B cell (primary cell): ENCODE results near the gene SH2D4B. TPM values are rescaled to one million over a fixed set of nuclear protein-coding genes. Genes with fewer than 3 reads are reported as not detected.

Experiments used
- ATAC-seq: fragments of 200-7000 bp; cut with Tn5 transposase; one replicate; pipeline ENCODE4 v1.10.0; 2021; ENCODE audit warnings: low read depth, mild to moderate bottlenecking, moderate number of reproducible peaks, moderate library complexity
- CTCF ChIA-PET: fragments of 350-600 bp; sonication (Branson Sonifier 250); formaldehyde crosslinking; loops from one replicate; lab custom pipeline; 2021; ENCODE audit warnings: antibody characterized with exemption, inconsistent platforms; lab: Charles Lee
- POLR2A ChIA-PET: fragments of 350-600 bp; sonication (Branson Sonifier 250); formaldehyde crosslinking; loops from one replicate; lab custom pipeline; 2021; ENCODE audit warnings: antibody characterized with exemption; lab: Charles Lee
- DNase-seq: peaks from one replicate; pipeline ENCODE4 v3.0.0; 2013
- H2AFZ ChIP-seq: 2 replicates; pipeline ENCODE4 v1.6.1; 2012; ENCODE audit warnings: mild to moderate bottlenecking, low read depth, low read length; ENCODE audit not compliant: insufficient read depth, poor library complexity, severe bottlenecking
- H3K27ac ChIP-seq, 2 donors: 1 replicate in 1 of 2; 2 replicates in 1 of 2; pipeline ENCODE4 v1.5.1; 2012 to 2013; ENCODE audit warnings: low read length in 2 of 2, mild to moderate bottlenecking in 2 of 2, moderate library complexity in 1 of 2
- H3K27me3 ChIP-seq, 4 experiments: fragments of 200-600 bp in 1 of 4; sonication (generic) in 1 of 4; replicated peaks in 1 of 4; 1 replicate in 2 of 4; 2 replicates in 2 of 4; pipeline versions ENCODE4 v1.6.1 to v1.7.0; 2013 to 2016; ENCODE audit warnings: low read length in 3 of 4, mild to moderate bottlenecking in 2 of 4, mixed read lengths in 1 of 4, moderate library complexity in 1 of 4; ENCODE audit not compliant: insufficient read depth in 4 of 4, control insufficient read depth in 3 of 4; ENCODE audit errors: control extremely low read depth in 1 of 4
- H3K36me3 ChIP-seq, 2 experiments: replicated peaks in 1 of 2; 1 replicate in 1 of 2; 2 replicates in 1 of 2; pipeline versions ENCODE4 v1.6.1 to v1.7.1; 2013; ENCODE audit warnings: low read length in 1 of 2; ENCODE audit not compliant: insufficient read depth in 2 of 2, control insufficient read depth in 1 of 2; ENCODE audit errors: control extremely low read depth in 1 of 2, extremely low read depth in 1 of 2
- H3K4me1 ChIP-seq, 2 donors: fragments of 200-600 bp in 1 of 2; sonication (generic) in 1 of 2; 1 replicate in 1 of 2; 2 replicates in 1 of 2; pipeline versions ENCODE4 v1.5.1 to v1.6.1; 2013 to 2017; ENCODE audit warnings: low read length in 2 of 2; ENCODE audit not compliant: control insufficient read depth in 2 of 2, insufficient read depth in 2 of 2
- H3K4me2 ChIP-seq: replicated peaks from 2 replicates; pipeline ENCODE3; 2012; ENCODE audit warnings: mild to moderate bottlenecking, low read depth, low read length; ENCODE audit not compliant: poor library complexity, severe bottlenecking
- H3K4me3 ChIP-seq, 5 experiments: fragments of 200-600 bp in 1 of 5; sonication (generic) in 1 of 5; 1 replicate in 3 of 5; 2 replicates in 2 of 5; pipeline versions ENCODE4 v1.5.1 to v1.7.0; 2011 to 2016; ENCODE audit warnings: low read length in 4 of 5, mild to moderate bottlenecking in 4 of 5, low read depth in 2 of 5, control low read depth in 1 of 5, moderate library complexity in 1 of 5; ENCODE audit not compliant: insufficient read depth in 1 of 5; ENCODE audit errors: control extremely low read depth in 1 of 5, extremely low read depth in 1 of 5
- H3K79me2 ChIP-seq: fragments of 200-600 bp; sonication (generic); one replicate; pipeline ENCODE4 v1.6.0; 2016; ENCODE audit warnings: low read length; ENCODE audit not compliant: control insufficient read depth, insufficient read depth
- H3K9ac ChIP-seq: fragments of 200-600 bp; sonication (generic); 2 replicates; pipeline ENCODE4 v1.6.1; 2017; ENCODE audit warnings: mild to moderate bottlenecking, low read length, moderate library complexity
- H3K9me3 ChIP-seq, 3 donors: one replicate each; pipeline versions ENCODE4 v1.6.1 to v1.7.1; 2013; ENCODE audit warnings: low read length in 2 of 3; ENCODE audit not compliant: control insufficient read depth in 2 of 3, insufficient read depth in 1 of 3; ENCODE audit errors: control extremely low read depth in 1 of 3
- H4K20me1 ChIP-seq: 2 replicates; pipeline ENCODE4 v1.6.0; 2012; ENCODE audit warnings: mild to moderate bottlenecking, low read length; ENCODE audit not compliant: insufficient read depth, control insufficient read depth, poor library complexity, severe bottlenecking
- H3K27ac Mint-ChIP-seq: one replicate; pipeline ENCODE4 v1.8.0; 2021; ENCODE audit warnings: mixed read lengths
- H3K27me3 Mint-ChIP-seq: one replicate; pipeline ENCODE4 v1.8.0; 2021; ENCODE audit warnings: mixed read lengths
- H3K4me1 Mint-ChIP-seq: one replicate; pipeline ENCODE4 v1.8.0; 2021; ENCODE audit warnings: mixed read lengths
- H3K4me3 Mint-ChIP-seq: one replicate; pipeline ENCODE4 v1.8.0; 2021; ENCODE audit warnings: mixed read lengths
- H3K9me3 Mint-ChIP-seq: one replicate; pipeline ENCODE4 v1.8.0; 2022; ENCODE audit warnings: mixed read lengths; ENCODE audit not compliant: insufficient read depth
- EZH2 ChIP-seq: IDR thresholded peaks from 2 replicates; pipeline ENCODE4 v1.6.1; 2012; ENCODE audit warnings: borderline replicate concordance, low read depth, mild to moderate bottlenecking, moderate library complexity, low read length; ENCODE audit not compliant: insufficient read depth, poor library complexity, severe bottlenecking
- WGBS: methylation state at CpG from one replicate; pipeline ENCODE4 v1.1.5; 2013; ENCODE audit warnings: missing lambda C conversion rate; ENCODE audit not compliant: insufficient coverage; 5-methylcytosine and 5-hydroxymethylcytosine counted together
- intact Hi-C: fragments of 100-400 bp; cut with micrococcal nuclease; formaldehyde crosslinking; loops from one replicate; pipeline ENCODE4 v1.10.0; 2022
- polyA plus RNA-seq: library from polyadenylated mRNA; depleted of rRNA; stranded (reverse); fragments of >200 nt; gene quantifications from 2 replicates; pipeline ENCODE4 v1.2.3, GENCODE V29; 2012
- total RNA-seq, 2 donors: library from RNA; stranded (reverse); fragments of 120-200 nt in 1 of 2; gene quantifications; 1 replicate in 1 of 2; 2 replicates in 1 of 2; pipeline versions ENCODE4 v1.2.3 to v1.2.4, GENCODE V29; 2013 to 2022
- TF ChIP-seq, protein P1 (sequence below): fragments of 200-600 bp; IDR thresholded peaks from one replicate; pipeline ENCODE4 v1.8.0; 2022; ENCODE audit warnings: antibody characterized with exemption, mild to moderate bottlenecking

SH2D4B gene
- total and polyA plus RNA-seq, 2 donors (not counting 1 experiment from before 2014, with no cell fraction given): 0.09 to 0.22 TPM

- no peak for TF ChIP-seq EZH2
- TF ChIP-seq, protein P1, sequence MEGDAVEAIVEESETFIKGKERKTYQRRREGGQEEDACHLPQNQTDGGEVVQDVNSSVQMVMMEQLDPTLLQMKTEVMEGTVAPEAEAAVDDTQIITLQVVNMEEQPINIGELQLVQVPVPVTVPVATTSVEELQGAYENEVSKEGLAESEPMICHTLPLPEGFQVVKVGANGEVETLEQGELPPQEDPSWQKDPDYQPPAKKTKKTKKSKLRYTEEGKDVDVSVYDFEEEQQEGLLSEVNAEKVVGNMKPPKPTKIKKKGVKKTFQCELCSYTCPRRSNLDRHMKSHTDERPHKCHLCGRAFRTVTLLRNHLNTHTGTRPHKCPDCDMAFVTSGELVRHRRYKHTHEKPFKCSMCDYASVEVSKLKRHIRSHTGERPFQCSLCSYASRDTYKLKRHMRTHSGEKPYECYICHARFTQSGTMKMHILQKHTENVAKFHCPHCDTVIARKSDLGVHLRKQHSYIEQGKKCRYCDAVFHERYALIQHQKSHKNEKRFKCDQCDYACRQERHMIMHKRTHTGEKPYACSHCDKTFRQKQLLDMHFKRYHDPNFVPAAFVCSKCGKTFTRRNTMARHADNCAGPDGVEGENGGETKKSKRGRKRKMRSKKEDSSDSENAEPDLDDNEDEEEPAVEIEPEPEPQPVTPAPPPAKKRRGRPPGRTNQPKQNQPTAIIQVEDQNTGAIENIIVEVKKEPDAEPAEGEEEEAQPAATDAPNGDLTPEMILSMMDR: peak; percentile 60
- no peaks in the 10 kb centered on the region for H3K9me3 ChIP-seq
- peaks cover 0 to 11% (median 4%) of the 10 kb centered on the region in 4 experiments for H3K27me3 ChIP-seq
- DNase-seq: peak; percentile 29
- Mint-ChIP-seq H3K27me3 (peaks cover 34% of the 10 kb centered on the region), H3K4me3 (no peak overlapping the region), H3K27ac (no peak overlapping the region), H3K9me3 (no peaks in the 10 kb centered on the region), H3K4me1 (peaks cover 8% of the 10 kb centered on the region)
- POLR2A ChIA-PET: no interaction called here
- CTCF ChIA-PET: interaction anchor here (0.7 to 3.9 kb wide), 10 partner anchors 9 to 1414 kb away, joined by 3 to 35 read pairs (median 4); partner anchors contain the start of gene SH2D4B
- intact Hi-C loops: loop anchor here (10.0 kb wide), 1 partner anchor 129 kb away; the partner anchor contains the start of gene SH2D4B
- ATAC-seq: no peak
- H3K4me1 ChIP-seq: peaks cover 4 to 10% of the 10 kb centered on the region in 2 donors
- no peaks in the 10 kb centered on the region for H3K79me2 ChIP-seq
- no peaks in the 10 kb centered on the region for H3K36me3 ChIP-seq
- H4K20me1 ChIP-seq: no peaks in the 10 kb centered on the region
- WGBS: 26% methylated on average over 8 of the region's 10 CpGs
- no peak overlapping the region for H3K4me3 ChIP-seq
- no peak overlapping the region for H3K27ac ChIP-seq
- no peak overlapping the region for H3K9ac ChIP-seq
- no peak overlapping the region for H3K4me2 ChIP-seq
- no peak overlapping the region for H2AFZ ChIP-seq
These were observed 126.5 kb downstream of the SH2D4B start for GRCh38 chr10:80664071-80664680.

DNA sequence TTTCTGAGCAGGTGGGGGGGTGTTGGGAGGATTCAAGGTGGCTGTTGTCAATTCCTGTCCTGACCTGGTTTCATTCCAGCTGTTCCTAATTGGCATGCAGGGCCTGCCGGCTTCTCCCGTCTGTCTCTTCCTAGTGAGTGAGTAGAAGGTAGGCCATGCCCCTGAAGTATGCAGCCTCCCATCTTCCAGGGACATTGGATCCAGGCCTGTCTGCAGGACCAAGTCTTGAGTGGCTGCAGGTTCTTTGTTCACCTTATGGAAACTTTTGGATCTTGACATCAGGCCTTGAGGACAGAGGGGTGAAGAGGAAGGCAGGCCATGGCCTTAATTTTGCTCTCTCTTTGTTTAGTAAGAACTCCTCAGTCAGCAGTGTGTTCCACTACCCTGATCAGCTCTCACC lies 131.8 kb downstream of the SH2D4B start:
- no peak overlapping the region for H3K4me3 Mint-ChIP-seq
- H3K4me2 ChIP-seq: no peak overlapping the region
- H3K27me3 ChIP-seq: peaks cover 0 to 7% (median 0%) of the 10 kb centered on the region in 4 experiments
- no peak overlapping the region for H3K27ac ChIP-seq
- H3K9me3 ChIP-seq: no peaks in the 10 kb centered on the region
- no peaks in the 10 kb centered on the region for H3K79me2 ChIP-seq
- CTCF ChIA-PET: no interaction called here
- no peaks in the 10 kb centered on the region for H3K4me1 ChIP-seq
- ATAC-seq (no peak), DNase-seq (no peak)
- H3K27me3 Mint-ChIP-seq: peaks cover 27% of the 10 kb centered on the region
- no peak overlapping the region for H3K27ac Mint-ChIP-seq
- intact Hi-C loops: loop anchor here (10.0 kb wide), 1 partner anchor 135 kb away; the partner anchor contains the start of gene SH2D4B
- H4K20me1 ChIP-seq: no peaks in the 10 kb centered on the region
- WGBS: 100% methylated on average over 1 of the region's 2 CpGs
- H3K9me3 Mint-ChIP-seq: no peaks in the 10 kb centered on the region
- H3K4me3 ChIP-seq: no peak overlapping the region
- no peak for TF ChIP-seq EZH2
- TF ChIP-seq, protein P1: no peak
- no peak overlapping the region for H2AFZ ChIP-seq
- no peak overlapping the region for H3K9ac ChIP-seq
- no peaks in the 10 kb centered on the region for H3K4me1 Mint-ChIP-seq
- POLR2A ChIA-PET: no interaction called here
- H3K36me3 ChIP-seq: no peaks in the 10 kb centered on the region
